Keratinocyte (primary cell): ENCODE measurements around the gene CD86. TPM values are rescaled to one million over a fixed set of nuclear protein-coding genes. Genes with fewer than 3 reads are reported as not detected.

ENCODE experiments used
- DNase-seq: peaks from one replicate; pipeline ENCODE4 v3.0.0-alpha.2; 2011; ENCODE audit warnings: low read depth, missing footprints, low spot score
- FAIRE-seq: peaks from 2 replicates; lab custom pipeline; 2011; peaks lifted over from hg19 to GRCh38; lab: Jason Lieb, UNC
- H2AFZ ChIP-seq: 2 replicates; pipeline ENCODE4 v1.6.0; 2012; ENCODE audit warnings: low read length, control low read depth, inconsistent platforms; ENCODE audit not compliant: control insufficient read depth
- H3K27ac ChIP-seq: 2 replicates; pipeline ENCODE4 v1.5.1; 2011; ENCODE audit warnings: low read length; ENCODE audit not compliant: control insufficient read depth, insufficient read depth
- H3K27me3 ChIP-seq: 3 replicates; pipeline ENCODE4 v1.6.0; 2011; ENCODE audit warnings: low read length; ENCODE audit not compliant: control insufficient read depth, insufficient read depth; ENCODE audit errors: extremely low read depth
- H3K36me3 ChIP-seq, 2 experiments: 2 replicates in 1 of 2; 3 replicates in 1 of 2; pipeline ENCODE4 v1.5.1; 2011; ENCODE audit warnings: low read length in 2 of 2, mild to moderate bottlenecking in 1 of 2; ENCODE audit not compliant: control insufficient read depth in 2 of 2, insufficient read depth in 2 of 2; ENCODE audit errors: extremely low read depth in 1 of 2
- H3K4me1 ChIP-seq: 3 replicates; pipeline ENCODE4 v1.5.1; 2011; ENCODE audit warnings: low read length; ENCODE audit not compliant: control insufficient read depth, insufficient read depth; ENCODE audit errors: extremely low read depth
- H3K4me2 ChIP-seq: 3 replicates; pipeline ENCODE4 v1.6.0; 2011; ENCODE audit warnings: low read depth, low read length; ENCODE audit not compliant: control insufficient read depth, insufficient read depth; ENCODE audit errors: extremely low read depth
- H3K4me3 ChIP-seq, 3 experiments: fragments of 200-600 bp in 1 of 3; sonication (generic) in 1 of 3; 2 replicates in 2 of 3; 3 replicates in 1 of 3; pipeline ENCODE4 v1.5.1; 2011 to 2016; ENCODE audit warnings: low read length in 3 of 3, mild to moderate bottlenecking in 3 of 3, control low read depth in 2 of 3, inconsistent platforms in 1 of 3, low read depth in 1 of 3, mixed read lengths in 1 of 3, mixed run types in 1 of 3, moderate library complexity in 1 of 3; ENCODE audit not compliant: control insufficient read depth in 2 of 3, insufficient read depth in 2 of 3; ENCODE audit errors: extremely low read depth in 1 of 3
- H3K79me2 ChIP-seq: 2 replicates; pipeline ENCODE4 v1.6.0; 2012; ENCODE audit warnings: low read length; ENCODE audit not compliant: control insufficient read depth, insufficient read depth
- H3K9ac ChIP-seq: 3 replicates; pipeline ENCODE4 v1.6.0; 2011; ENCODE audit warnings: low read length; ENCODE audit not compliant: control insufficient read depth, insufficient read depth; ENCODE audit errors: extremely low read depth
- H3K9me1 ChIP-seq: 3 replicates; pipeline ENCODE4 v1.6.0; 2011; ENCODE audit warnings: low read length; ENCODE audit not compliant: control insufficient read depth, insufficient read depth; ENCODE audit errors: extremely low read depth
- H3K9me3 ChIP-seq: 2 replicates; pipeline ENCODE4 v1.5.1; 2012; ENCODE audit warnings: low read depth, low read length; ENCODE audit not compliant: control insufficient read depth
- H4K20me1 ChIP-seq: 3 replicates; pipeline ENCODE4 v1.6.0; 2011; ENCODE audit warnings: low read length; ENCODE audit not compliant: control insufficient read depth, insufficient read depth; ENCODE audit errors: extremely low read depth
- EZH2 ChIP-seq: IDR thresholded peaks from one replicate; pipeline ENCODE4 v1.6.1; 2012; ENCODE audit warnings: inconsistent platforms, mild to moderate bottlenecking, low read length, moderate library complexity
- dilution Hi-C: fragments of 300-500 bp; cut with MboI; formaldehyde crosslinking; loops from one replicate; pipeline ENCODE4 v1.7.0; 2020; ENCODE audit warnings: low sequenced_read_pairs; ENCODE audit not compliant: extremely low pct_ligation_motif_present
- polyA plus RNA-seq, 5 experiments: library from polyadenylated mRNA; depleted of rRNA in 3 of 5; stranded (reverse) in 3 of 5; stranded (forward) in 1 of 5; unstranded in 1 of 5; fragments of >200 nt; gene quantifications; 1 replicate in 1 of 5; 2 replicates in 3 of 5; 3 replicates in 1 of 5; pipeline versions ENCODE4 v1.2.1 to v1.2.3, GENCODE V29; 2011 to 2012; ENCODE audit warnings: missing spikeins in 2 of 5, low read depth in 1 of 5, low replicate concordance in 1 of 5
- TF ChIP-seq, protein P1 (sequence below), 3 experiments: IDR thresholded peaks in 1 of 3; conservative IDR thresholded peaks in 1 of 3; optimal IDR thresholded peaks in 1 of 3; 2 replicates in 2 of 3; 3 replicates in 1 of 3; pipeline versions ENCODE3 to v1.5.1; 2011; ENCODE audit warnings: low read length in 3 of 3, mild to moderate bottlenecking in 3 of 3, moderate library complexity in 2 of 3, control low read depth in 1 of 3, inconsistent platforms in 1 of 3; ENCODE audit not compliant: insufficient read depth in 2 of 3; ENCODE audit errors: extremely low read depth in 1 of 3

CD86 gene
- polyA plus RNA-seq, 1 donor (not counting 4 experiments of a cell fraction or from before 2014, with no cell fraction given) = 2.9 TPM

DNA sequence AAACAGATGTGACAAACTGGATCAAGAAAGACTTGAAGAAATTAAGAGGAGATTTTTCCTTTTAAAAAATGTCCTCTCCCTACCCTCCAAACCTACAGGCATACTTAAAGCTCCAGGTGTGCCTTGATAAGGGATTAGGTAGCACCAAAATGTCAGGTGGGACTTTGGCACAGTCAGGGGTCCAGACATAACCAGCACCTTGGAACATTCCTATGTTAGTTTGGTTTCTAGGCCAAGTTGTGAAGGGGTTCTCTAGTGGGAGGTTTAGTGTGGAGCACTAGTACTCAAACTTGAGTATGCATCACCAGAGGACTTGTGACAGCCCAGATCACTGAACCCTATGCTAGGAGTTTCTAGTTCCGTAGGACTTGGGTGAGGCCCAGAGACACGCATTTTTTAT, 47.0 kb upstream of the CD86 start:
- no peaks in the 10 kb centered on the region for H3K36me3 ChIP-seq
- no peaks in the 10 kb centered on the region for H3K27me3 ChIP-seq
- no peaks in the 10 kb centered on the region for H3K9me3 ChIP-seq
- no peak overlapping the region for H3K4me3 ChIP-seq
- no peak overlapping the region for H3K27ac ChIP-seq
- dilution Hi-C loops = no loop called here
- no peak for DNase-seq
- peaks cover 9% of the 10 kb centered on the region for H3K4me1 ChIP-seq
- TF ChIP-seq EZH2 = no peak
- TF ChIP-seq, protein P1, sequence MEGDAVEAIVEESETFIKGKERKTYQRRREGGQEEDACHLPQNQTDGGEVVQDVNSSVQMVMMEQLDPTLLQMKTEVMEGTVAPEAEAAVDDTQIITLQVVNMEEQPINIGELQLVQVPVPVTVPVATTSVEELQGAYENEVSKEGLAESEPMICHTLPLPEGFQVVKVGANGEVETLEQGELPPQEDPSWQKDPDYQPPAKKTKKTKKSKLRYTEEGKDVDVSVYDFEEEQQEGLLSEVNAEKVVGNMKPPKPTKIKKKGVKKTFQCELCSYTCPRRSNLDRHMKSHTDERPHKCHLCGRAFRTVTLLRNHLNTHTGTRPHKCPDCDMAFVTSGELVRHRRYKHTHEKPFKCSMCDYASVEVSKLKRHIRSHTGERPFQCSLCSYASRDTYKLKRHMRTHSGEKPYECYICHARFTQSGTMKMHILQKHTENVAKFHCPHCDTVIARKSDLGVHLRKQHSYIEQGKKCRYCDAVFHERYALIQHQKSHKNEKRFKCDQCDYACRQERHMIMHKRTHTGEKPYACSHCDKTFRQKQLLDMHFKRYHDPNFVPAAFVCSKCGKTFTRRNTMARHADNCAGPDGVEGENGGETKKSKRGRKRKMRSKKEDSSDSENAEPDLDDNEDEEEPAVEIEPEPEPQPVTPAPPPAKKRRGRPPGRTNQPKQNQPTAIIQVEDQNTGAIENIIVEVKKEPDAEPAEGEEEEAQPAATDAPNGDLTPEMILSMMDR (optimal IDR thresholded peaks at IDR 0.05 in 1 of 3, IDR thresholded peaks at IDR 0.05 in 1 of 3, conservative IDR thresholded peaks at IDR 0.05 in 1 of 3; ENCODE audit: extremely low read depth in 1 of 3, insufficient read depth in 2 of 3, low read length in 3 of 3) = no peak
- H4K20me1 ChIP-seq = no peaks in the 10 kb centered on the region
- H3K9ac ChIP-seq = no peak overlapping the region
- no peak overlapping the region for H2AFZ ChIP-seq
- no peak overlapping the region for H3K4me2 ChIP-seq
- H3K9me1 ChIP-seq = no peaks in the 10 kb centered on the region
- no peaks in the 10 kb centered on the region for H3K79me2 ChIP-seq
- no peak for FAIRE-seq

GRCh38 chr3:122010506-122010905, 44.7 kb upstream of the CD86 start:
- no peak overlapping the region for H3K27ac ChIP-seq
- H3K79me2 ChIP-seq = no peaks in the 10 kb centered on the region
- FAIRE-seq (no peak), DNase-seq (no peak)
- no peaks in the 10 kb centered on the region for H4K20me1 ChIP-seq
- no peak overlapping the region for H3K9ac ChIP-seq
- no peak for TF ChIP-seq EZH2
- TF ChIP-seq, protein P1 (optimal IDR thresholded peaks at IDR 0.05 in 1 of 3, IDR thresholded peaks at IDR 0.05 in 1 of 3, conservative IDR thresholded peaks at IDR 0.05 in 1 of 3; ENCODE audit: extremely low read depth in 1 of 3, insufficient read depth in 2 of 3, low read length in 3 of 3) = no peak
- no peak overlapping the region for H3K4me3 ChIP-seq
- H3K9me1 ChIP-seq = no peaks in the 10 kb centered on the region
- H3K4me2 ChIP-seq = no peak overlapping the region
- no peaks in the 10 kb centered on the region for H3K9me3 ChIP-seq
- H3K36me3 ChIP-seq = no peaks in the 10 kb centered on the region
- no peak overlapping the region for H2AFZ ChIP-seq
- no peaks in the 10 kb centered on the region for H3K27me3 ChIP-seq
- peaks cover 13% of the 10 kb centered on the region for H3K4me1 ChIP-seq
- dilution Hi-C loops = no loop called here
